ENCODE results near the gene OR10V1. TPM values are rescaled to one million over a fixed set of nuclear protein-coding genes. Genes with fewer than 3 reads are reported as not detected.

OR10V1 gene
- total RNA-seq, 4 donors from 2014 or later, result not detected

- intact Hi-C loops (cut with DNase I; ENCODE audit: low total_unique reads), result no loop called here
- 61 to 71% methylated on average over 3 of the region's 3 CpGs for WGBS, 2 donors (ENCODE audit: low coverage in 1 of 2)
These were observed 2.4 kb upstream of the OR10V1 start for GRCh38 chr11:59716051-59716450.

GRCh38 chr11:59710136-59710847 lies 3.4 kb downstream of the OR10V1 start:
- H3K27ac ChIP-seq, result no peak overlapping the region
- TF ChIP-seq EP300 (IDR thresholded peaks at IDR 0.05; ENCODE audit: low read depth) (no peak), POLR2A (IDR thresholded peaks at IDR 0.05) (no peak), POLR2AphosphoS5 (IDR thresholded peaks at IDR 0.05) (no peak), CTCF (IDR thresholded peaks at IDR 0.05) (no peak)
- in situ Hi-C loops (cut with MboI; ENCODE audit: low pct_ligation_motif_present in 1 of 4, low pct_unique_long_range_greater_than_20kb in 1 of 4, low sequenced_read_pairs in 3 of 4), result no loop called here
- DNase-seq, result no peak
- H3K36me3 ChIP-seq, result no peaks in the 10 kb centered on the region
- no peaks in the 10 kb centered on the region for H3K9me3 ChIP-seq
- intact Hi-C loops (cut with DNase I; ENCODE audit: low total_unique reads), result no loop called here
- H3K27me3 ChIP-seq, result no peaks in the 10 kb centered on the region
- no peaks in the 10 kb centered on the region for H3K4me1 ChIP-seq
- WGBS, 2 donors (ENCODE audit: low coverage in 1 of 2), result 82 to 83% methylated on average over 1 to 3 of the region's 3 CpGs
- H3K4me3 ChIP-seq, result no peak overlapping the region

More at GRCh38 chr11:59716051-59716450, 2.4 kb upstream of the OR10V1 start:
- in situ Hi-C loops (cut with MboI; ENCODE audit: low pct_ligation_motif_present in 1 of 4, low pct_unique_long_range_greater_than_20kb in 1 of 4, low sequenced_read_pairs in 3 of 4), result no loop called here
- TF ChIP-seq POLR2AphosphoS5 (IDR thresholded peaks at IDR 0.05) (no peak), POLR2A (IDR thresholded peaks at IDR 0.05) (no peak), EP300 (IDR thresholded peaks at IDR 0.05; ENCODE audit: low read depth) (no peak), CTCF (IDR thresholded peaks at IDR 0.05) (no peak)
- Histone ChIP-seq H3K27me3 (no peaks in the 10 kb centered on the region), H3K4me1 (no peaks in the 10 kb centered on the region), H3K9me3 (no peaks in the 10 kb centered on the region), H3K4me3 (no peak overlapping the region), H3K27ac (no peak overlapping the region), H3K36me3 (no peaks in the 10 kb centered on the region)
- DNase-seq, result no peak

- no peak overlapping the region for H3K27ac ChIP-seq
- DNase-seq, result no peak
- in situ Hi-C loops (cut with MboI; ENCODE audit: low pct_ligation_motif_present in 1 of 4, low pct_unique_long_range_greater_than_20kb in 1 of 4, low sequenced_read_pairs in 3 of 4) (no loop called here), intact Hi-C loops (cut with DNase I; ENCODE audit: low total_unique reads) (no loop called here)
- no peak overlapping the region for H3K4me3 ChIP-seq
- WGBS, 2 donors (ENCODE audit: low coverage in 1 of 2), result 57 to 80% methylated on average over 1 of the region's 1 CpG
- no peaks in the 10 kb centered on the region for H3K36me3 ChIP-seq
- no peaks in the 10 kb centered on the region for H3K27me3 ChIP-seq
- no peaks in the 10 kb centered on the region for H3K9me3 ChIP-seq
- TF ChIP-seq CTCF (IDR thresholded peaks at IDR 0.05) (no peak), POLR2AphosphoS5 (IDR thresholded peaks at IDR 0.05) (no peak), EP300 (IDR thresholded peaks at IDR 0.05; ENCODE audit: low read depth) (no peak), POLR2A (IDR thresholded peaks at IDR 0.05) (no peak)
- H3K4me1 ChIP-seq, result no peaks in the 10 kb centered on the region
These were observed 5.1 kb downstream of the OR10V1 start for GRCh38 chr11:59708537-59708936.

- no peak overlapping the region for H3K27ac ChIP-seq
- intact Hi-C loops (cut with DNase I; ENCODE audit: low total_unique reads) (no loop called here), in situ Hi-C loops (cut with MboI; ENCODE audit: low pct_ligation_motif_present in 1 of 4, low pct_unique_long_range_greater_than_20kb in 1 of 4, low sequenced_read_pairs in 3 of 4) (no loop called here)
- no peaks in the 10 kb centered on the region for H3K9me3 ChIP-seq
- 48 to 75% methylated on average over 1 of the region's 1 CpG for WGBS, 2 donors (ENCODE audit: low coverage in 1 of 2)
- no peaks in the 10 kb centered on the region for H3K4me1 ChIP-seq
- no peaks in the 10 kb centered on the region for H3K27me3 ChIP-seq
- no peak for DNase-seq
- no peak overlapping the region for H3K4me3 ChIP-seq
- TF ChIP-seq POLR2AphosphoS5 (IDR thresholded peaks at IDR 0.05) (no peak), CTCF (IDR thresholded peaks at IDR 0.05) (no peak), POLR2A (IDR thresholded peaks at IDR 0.05) (no peak), EP300 (IDR thresholded peaks at IDR 0.05; ENCODE audit: low read depth) (no peak)
- no peaks in the 10 kb centered on the region for H3K36me3 ChIP-seq
These were observed 6.3 kb downstream of the OR10V1 start for GRCh38 chr11:59707371-59707770.

Data from transverse colon (tissue), 4 donors.